MM.1S (cell line): ENCODE measurements around the gene DAND5.
A peak's percentile ranks its signal among the peaks of the same experiment; 100 is the strongest.

ENCODE experiments used
- DNase-seq: peaks from one replicate; pipeline ENCODE4 v3.0.0-alpha.2; 2015
- H2AFZ ChIP-seq: fragments of 300-600 bp; sonication (generic); 2 replicates; pipeline ENCODE4 v1.6.0; 2016; ENCODE audit warnings: antibody characterized with exemption, low read length
- H3F3A ChIP-seq: fragments of 300-600 bp; sonication (generic); 2 replicates; pipeline ENCODE4 v1.6.1; 2016; ENCODE audit warnings: mild to moderate bottlenecking, antibody characterized with exemption, low read length, moderate library complexity, mixed read lengths; ENCODE audit not compliant: insufficient read depth
- H3K27ac ChIP-seq: fragments of 300-600 bp; sonication (generic); 2 replicates; pipeline ENCODE4 v1.5.1; 2016; ENCODE audit warnings: mild to moderate bottlenecking, low read length
- H3K27me3 ChIP-seq: fragments of 300-600 bp; sonication (generic); replicated peaks from 2 replicates; pipeline ENCODE4 v1.6.0; 2016; ENCODE audit warnings: low read length; ENCODE audit not compliant: insufficient read depth
- H3K36me3 ChIP-seq: fragments of 300-600 bp; sonication (generic); replicated peaks from 2 replicates; pipeline ENCODE4 v1.6.1; 2016; ENCODE audit warnings: mild to moderate bottlenecking, low read length, mixed read lengths; ENCODE audit not compliant: insufficient read depth
- H3K4me1 ChIP-seq: fragments of 300-600 bp; sonication (generic); 2 replicates; pipeline ENCODE4 v1.6.1; 2016; ENCODE audit warnings: low read length, mixed read lengths
- H3K4me2 ChIP-seq: fragments of 300-600 bp; sonication (generic); 2 replicates; pipeline ENCODE4 v1.6.0; 2016; ENCODE audit warnings: low read depth, low read length
- H3K4me3 ChIP-seq: fragments of 300-600 bp; sonication (generic); 2 replicates; pipeline ENCODE4 v1.5.1; 2016; ENCODE audit warnings: low read length, mixed read lengths
- H3K79me2 ChIP-seq: fragments of 300-600 bp; sonication (generic); 2 replicates; pipeline ENCODE4 v1.6.1; 2016; ENCODE audit warnings: mixed run types, low read length, mixed read lengths
- H3K9ac ChIP-seq: fragments of 300-600 bp; sonication (generic); 2 replicates; pipeline ENCODE4 v1.6.1; 2016; ENCODE audit warnings: low read length, mixed read lengths
- H3K9me2 ChIP-seq: fragments of 300-600 bp; sonication (generic); replicated peaks from 2 replicates; pipeline ENCODE4 v1.6.1; 2016; ENCODE audit warnings: mild to moderate bottlenecking, low read length, mixed read lengths; ENCODE audit not compliant: insufficient read depth
- H3K9me3 ChIP-seq: fragments of 300-600 bp; sonication (generic); replicated peaks from 2 replicates; pipeline ENCODE4 v1.6.1; 2016; ENCODE audit warnings: mild to moderate bottlenecking, low read length, mixed read lengths; ENCODE audit not compliant: insufficient read depth
- H4K20me1 ChIP-seq: fragments of 300-600 bp; sonication (generic); 2 replicates; pipeline ENCODE4 v1.6.1; 2016; ENCODE audit warnings: mild to moderate bottlenecking, low read length, moderate library complexity, mixed read lengths; ENCODE audit not compliant: insufficient read depth
- CTCF ChIP-seq: fragments of 300-600 bp; sonication (generic); IDR thresholded peaks from 2 replicates; pipeline ENCODE4 v1.5.1; 2016; ENCODE audit warnings: antibody characterized with exemption, low read length, mixed read lengths
- EZH2 ChIP-seq: fragments of 300-600 bp; sonication (generic); optimal IDR thresholded peaks from 2 replicates; pipeline ENCODE3; 2017; ENCODE audit warnings: low read depth, mild to moderate bottlenecking, antibody characterized with exemption, low read length, mixed read lengths
- EZH2phosphoT487 ChIP-seq: fragments of 300-600 bp; sonication (generic); IDR thresholded peaks from 2 replicates; pipeline ENCODE4 v1.6.1; 2018; ENCODE audit warnings: antibody characterized with exemption, low read length

The DAND5 gene

GRCh38 chr19:12994701-12995595 is 25.6 kb downstream of the DAND5 start, which contains the start of gene NFIX:
NFIX (plus strand) TSS chr19:12995475; CDS start chr19:12995838, 363 bp downstream.
- Histone ChIP-seq H3K4me3 (peak within 1 kb of the TSS; percentile 47; the same call in 1 of the 2 replicates), H3K36me3 (no peaks in the 10 kb centered on the region), H2AFZ (no peak within 1 kb of the TSS), H3K9me3 (no peaks in the 10 kb centered on the region), H3K9ac (no peak within 1 kb of the TSS), H3K4me1 (no peaks in the 10 kb centered on the region), H3K9me2 (no peaks in the 10 kb centered on the region), H3K27me3 (peaks cover 65% of the 10 kb centered on the region), H3K79me2 (no peaks in the 10 kb centered on the region), H3K27ac (no peak within 1 kb of the TSS), H3F3A (no peaks in the 10 kb centered on the region), H4K20me1 (no peaks in the 10 kb centered on the region), H3K4me2 (peak within 1 kb of the TSS; percentile 49; the same call in 1 of the 2 replicates)
- peak; percentile 54 for DNase-seq
- TF ChIP-seq CTCF (no peak), EZH2 (no peak), EZH2phosphoT487 (no peak)

GRCh38 chr19:12995596-12996405 is 26.4 kb downstream of the DAND5 start:
- Histone ChIP-seq H3K4me3 (no peak overlapping the region), H3K27me3 (peaks cover 74% of the 10 kb centered on the region), H3K4me1 (no peaks in the 10 kb centered on the region), H3F3A (no peaks in the 10 kb centered on the region), H2AFZ (no peak overlapping the region), H3K79me2 (no peaks in the 10 kb centered on the region), H4K20me1 (no peaks in the 10 kb centered on the region), H3K36me3 (no peaks in the 10 kb centered on the region), H3K9ac (no peak overlapping the region), H3K9me2 (no peaks in the 10 kb centered on the region), H3K4me2 (no peak overlapping the region), H3K27ac (no peak overlapping the region), H3K9me3 (no peaks in the 10 kb centered on the region)
- no peak for DNase-seq
- TF ChIP-seq EZH2phosphoT487 (no peak), EZH2 (no peak), CTCF (no peak)

- Histone ChIP-seq H3K36me3 (no peaks in the 10 kb centered on the region), H3K4me1 (no peaks in the 10 kb centered on the region), H3F3A (no peaks in the 10 kb centered on the region), H3K4me2 (no peak overlapping the region), H3K79me2 (no peaks in the 10 kb centered on the region), H3K9me2 (no peaks in the 10 kb centered on the region), H3K9me3 (no peaks in the 10 kb centered on the region), H3K4me3 (no peak overlapping the region), H3K9ac (no peak overlapping the region), H3K27me3 (peaks cover 76% of the 10 kb centered on the region), H4K20me1 (no peaks in the 10 kb centered on the region), H3K27ac (no peak overlapping the region), H2AFZ (no peak overlapping the region)
- TF ChIP-seq EZH2 (no peak), CTCF (no peak), EZH2phosphoT487 (no peak)
- DNase-seq = no peak
These were observed 27.2 kb downstream of the DAND5 start for GRCh38 chr19:12996406-12997094.
